ENCODE data around the gene CNTNAP1. TPM values are rescaled to one million over a fixed set of nuclear protein-coding genes. Genes with fewer than 3 reads are reported as not detected.

CNTNAP1 gene
- total RNA-seq, 1 experiment from 2014 or later = 5.6 TPM

DNA sequence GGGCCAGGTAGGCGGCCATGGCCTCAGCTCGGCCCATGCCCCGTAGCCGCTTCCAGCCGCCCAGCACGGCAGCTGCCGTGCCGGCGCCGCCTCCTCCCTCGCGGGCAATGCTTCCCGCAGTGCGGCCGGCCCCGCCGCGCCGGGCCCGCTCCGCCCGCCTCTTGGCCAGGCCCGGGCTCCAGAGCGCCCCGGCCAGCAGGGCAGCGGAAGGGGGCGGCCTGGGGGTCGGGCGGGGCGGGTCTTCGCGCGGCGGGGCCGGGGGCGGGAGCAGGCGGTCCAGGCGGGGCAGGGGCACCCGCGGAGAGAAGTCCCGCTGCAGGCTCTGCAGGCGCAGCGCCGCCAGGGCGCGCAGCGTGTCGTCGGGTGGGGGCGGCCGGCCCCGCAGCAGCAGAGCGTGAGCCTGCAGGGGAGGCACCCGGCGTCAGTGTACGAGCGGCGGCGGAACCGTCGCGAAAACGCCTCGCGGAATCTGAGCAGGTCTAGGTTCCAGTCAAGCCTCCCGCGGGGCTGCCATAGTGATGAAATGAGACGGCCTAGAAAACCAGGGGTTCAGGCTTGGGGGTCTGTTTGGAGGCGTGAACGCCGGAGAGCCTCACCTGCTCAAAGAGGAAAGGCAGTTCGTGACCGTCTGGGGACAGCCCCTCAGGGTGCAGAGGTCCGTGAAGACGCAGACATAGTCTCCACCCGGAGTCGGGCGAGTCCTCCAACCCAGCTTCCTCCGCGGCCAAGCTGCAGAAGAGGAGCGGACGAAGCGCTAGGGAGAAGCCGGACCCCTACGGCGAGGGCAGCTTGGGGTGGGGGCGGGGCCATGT lies 12.1 kb upstream of the CNTNAP1 start:
- no peak for DNase-seq (ENCODE audit: low spot score)
- ChIA-PET POLR2A (ENCODE audit: low non-redundant PET) (interaction anchor here (1.0 kb wide), 1 partner anchor 9 kb away, joined by 7 read pairs; no protein-coding TSS in a partner anchor), CTCF (no interaction called here)
- no peaks in the 10 kb centered on the region for H3K9me3 ChIP-seq (ENCODE audit: low read depth, low read length, poor library complexity, severe bottlenecking)
- no peak overlapping the region for H3K4me3 ChIP-seq (ENCODE audit: low read depth, low read length, poor library complexity, severe bottlenecking)
- H3K27ac ChIP-seq (ENCODE audit: low read depth, low read length, poor library complexity, severe bottlenecking) = no peak overlapping the region
- intact Hi-C loops (cut with micrococcal nuclease; ENCODE audit: unreplicated experiment) = no loop called here
- no peaks in the 10 kb centered on the region for H3K27me3 ChIP-seq (replicated peaks; ENCODE audit: insufficient read depth, low read depth, low read length, poor library complexity)
- H3K36me3 ChIP-seq (ENCODE audit: insufficient read depth, low read length, poor library complexity, severe bottlenecking) = peaks cover 9% of the 10 kb centered on the region
- no TSS peak for BruUV-seq (replicated peaks)
- H3K4me1 ChIP-seq (ENCODE audit: insufficient read depth, low read length, poor library complexity, severe bottlenecking) = peaks cover 4% of the 10 kb centered on the region
- TF ChIP-seq EZH2 (IDR thresholded peaks at IDR 0.05; ENCODE audit: borderline replicate concordance, low read depth, low read length, poor library complexity, severe bottlenecking) = no peak
- TF ChIP-seq, protein P1, sequence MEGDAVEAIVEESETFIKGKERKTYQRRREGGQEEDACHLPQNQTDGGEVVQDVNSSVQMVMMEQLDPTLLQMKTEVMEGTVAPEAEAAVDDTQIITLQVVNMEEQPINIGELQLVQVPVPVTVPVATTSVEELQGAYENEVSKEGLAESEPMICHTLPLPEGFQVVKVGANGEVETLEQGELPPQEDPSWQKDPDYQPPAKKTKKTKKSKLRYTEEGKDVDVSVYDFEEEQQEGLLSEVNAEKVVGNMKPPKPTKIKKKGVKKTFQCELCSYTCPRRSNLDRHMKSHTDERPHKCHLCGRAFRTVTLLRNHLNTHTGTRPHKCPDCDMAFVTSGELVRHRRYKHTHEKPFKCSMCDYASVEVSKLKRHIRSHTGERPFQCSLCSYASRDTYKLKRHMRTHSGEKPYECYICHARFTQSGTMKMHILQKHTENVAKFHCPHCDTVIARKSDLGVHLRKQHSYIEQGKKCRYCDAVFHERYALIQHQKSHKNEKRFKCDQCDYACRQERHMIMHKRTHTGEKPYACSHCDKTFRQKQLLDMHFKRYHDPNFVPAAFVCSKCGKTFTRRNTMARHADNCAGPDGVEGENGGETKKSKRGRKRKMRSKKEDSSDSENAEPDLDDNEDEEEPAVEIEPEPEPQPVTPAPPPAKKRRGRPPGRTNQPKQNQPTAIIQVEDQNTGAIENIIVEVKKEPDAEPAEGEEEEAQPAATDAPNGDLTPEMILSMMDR (conservative IDR thresholded peaks at IDR 0.05; ENCODE audit: low read depth, low read length) = no peak

- ChIA-PET CTCF (no interaction called here), POLR2A (ENCODE audit: low non-redundant PET) (interaction anchor here (1.0 kb wide), 1 partner anchor 10 kb away, joined by 7 read pairs; no protein-coding TSS in a partner anchor)
- H3K27me3 ChIP-seq (replicated peaks; ENCODE audit: insufficient read depth, low read depth, low read length, poor library complexity) = no peaks in the 10 kb centered on the region
- intact Hi-C loops (cut with micrococcal nuclease; ENCODE audit: unreplicated experiment) = no loop called here
- H3K27ac ChIP-seq (ENCODE audit: low read depth, low read length, poor library complexity, severe bottlenecking) = no peak overlapping the region
- DNase-seq (ENCODE audit: low spot score) = no peak
- no TSS peak for BruUV-seq (replicated peaks)
- no peaks in the 10 kb centered on the region for H3K9me3 ChIP-seq (ENCODE audit: low read depth, low read length, poor library complexity, severe bottlenecking)
- peaks cover 9% of the 10 kb centered on the region for H3K36me3 ChIP-seq (ENCODE audit: insufficient read depth, low read length, poor library complexity, severe bottlenecking)
- H3K4me1 ChIP-seq (ENCODE audit: insufficient read depth, low read length, poor library complexity, severe bottlenecking) = peaks cover 5% of the 10 kb centered on the region
- TF ChIP-seq EZH2 (IDR thresholded peaks at IDR 0.05; ENCODE audit: borderline replicate concordance, low read depth, low read length, poor library complexity, severe bottlenecking) = no peak
- TF ChIP-seq, protein P1 (conservative IDR thresholded peaks at IDR 0.05; ENCODE audit: low read depth, low read length) = no peak
- H3K4me3 ChIP-seq (ENCODE audit: low read depth, low read length, poor library complexity, severe bottlenecking) = no peak overlapping the region
Measured at GRCh38 chr17:42670789-42671657, 11.3 kb upstream of the CNTNAP1 start.

DNA sequence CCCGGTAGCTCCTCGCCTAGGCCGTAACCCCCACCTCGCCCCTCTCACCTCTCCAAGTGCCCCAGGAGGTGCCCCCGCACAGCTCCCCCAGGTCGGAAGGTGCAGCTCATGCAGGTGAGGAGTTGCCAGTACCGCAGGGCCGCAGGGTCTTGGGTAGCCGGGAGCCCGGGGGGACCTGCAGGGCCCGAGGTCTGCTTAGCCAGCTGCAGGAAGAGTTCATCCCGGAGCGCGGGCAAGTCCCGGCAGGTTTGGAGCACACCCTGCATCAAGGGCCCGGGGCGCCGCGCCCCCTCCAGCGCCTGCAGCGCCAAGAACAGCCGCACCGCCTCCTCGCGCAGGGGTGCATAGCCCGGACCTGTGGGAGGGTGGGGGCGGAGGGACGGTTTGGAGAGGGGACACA lies 10.3 kb upstream of the CNTNAP1 start:
- CTCF ChIA-PET = no interaction called here
- Histone ChIP-seq H3K27ac (ENCODE audit: low read depth, low read length, poor library complexity, severe bottlenecking) (no peak overlapping the region), H3K36me3 (ENCODE audit: insufficient read depth, low read length, poor library complexity, severe bottlenecking) (peaks cover 6% of the 10 kb centered on the region), H3K9me3 (ENCODE audit: low read depth, low read length, poor library complexity, severe bottlenecking) (no peaks in the 10 kb centered on the region), H3K4me1 (ENCODE audit: insufficient read depth, low read length, poor library complexity, severe bottlenecking) (peaks cover 5% of the 10 kb centered on the region), H3K4me3 (ENCODE audit: low read depth, low read length, poor library complexity, severe bottlenecking) (no peak overlapping the region), H3K27me3 (replicated peaks; ENCODE audit: insufficient read depth, low read depth, low read length, poor library complexity) (no peaks in the 10 kb centered on the region)
- intact Hi-C loops (cut with micrococcal nuclease; ENCODE audit: unreplicated experiment) = no loop called here
- TF ChIP-seq, protein P1 (conservative IDR thresholded peaks at IDR 0.05; ENCODE audit: low read depth, low read length) = no peak
- DNase-seq (ENCODE audit: low spot score) = no peak
- POLR2A ChIA-PET (ENCODE audit: low non-redundant PET) = no interaction called here
- BruUV-seq (replicated peaks) = no TSS peak

Measured in A673 (cell line).